MM.1S (cell line): ENCODE data around the gene SNAPC4.

Experiments used
- CTCF ChIP-seq: fragments of 300-600 bp; sonication (generic); IDR thresholded peaks from 2 replicates; pipeline ENCODE4 v1.5.1; 2016; ENCODE audit warnings: antibody characterized with exemption, low read length, mixed read lengths
- EZH2 ChIP-seq: fragments of 300-600 bp; sonication (generic); optimal IDR thresholded peaks from 2 replicates; pipeline ENCODE3; 2017; ENCODE audit warnings: low read depth, mild to moderate bottlenecking, antibody characterized with exemption, low read length, mixed read lengths
- EZH2phosphoT487 ChIP-seq: fragments of 300-600 bp; sonication (generic); IDR thresholded peaks from 2 replicates; pipeline ENCODE4 v1.6.1; 2018; ENCODE audit warnings: antibody characterized with exemption, low read length

GRCh38 chr9:136404801-136405136 lies 4.8 kb upstream of the SNAPC4 start:
- TF ChIP-seq CTCF (no peak), EZH2 (no peak), EZH2phosphoT487 (no peak)
